H1 (cell line): ENCODE data around the gene CACNA1E. TPM values are rescaled to one million over a fixed set of nuclear protein-coding genes. Genes with fewer than 3 reads are reported as not detected.

Source experiments
- CTCF ChIA-PET: fragments of 300-600 bp; sonication (Branson Sonifier 250); formaldehyde crosslinking; loops from one replicate; lab custom pipeline; 2021; ENCODE audit not compliant: partially characterized antibody; lab: Charles Lee
- POLR2A ChIA-PET: fragments of 300-600 bp; sonication (Branson Sonifier 250); formaldehyde crosslinking; loops from one replicate; lab custom pipeline; 2021; ENCODE audit warnings: inconsistent platforms; ENCODE audit not compliant: partially characterized antibody; lab: Charles Lee
- DNase-seq, 2 experiments: peaks; one replicate each; pipeline versions ENCODE4 v3.0.0 to v3.0.0-alpha.2; 2010 to 2022; ENCODE audit warnings: low spot score in 2 of 2, low read depth in 1 of 2, mixed read lengths in 1 of 2
- FAIRE-seq: peaks from 2 replicates; lab custom pipeline; 2011; peaks lifted over from hg19 to GRCh38; lab: Jason Lieb, UNC
- H2AFZ ChIP-seq: 2 replicates; pipeline ENCODE4 v1.8.1; 2012; ENCODE audit warnings: low read length, inconsistent platforms
- H2AK5ac ChIP-seq: 2 replicates; pipeline ENCODE4 v1.6.1; 2013; ENCODE audit warnings: low read depth, low read length
- H2BK120ac ChIP-seq: replicated peaks from 2 replicates; pipeline ENCODE3; 2013; ENCODE audit warnings: low read depth, low read length, inconsistent platforms
- H2BK12ac ChIP-seq: 2 replicates; pipeline ENCODE4 v1.6.1; 2013; ENCODE audit warnings: low read depth, low read length
- H2BK15ac ChIP-seq: 2 replicates; pipeline ENCODE4 v1.6.1; 2013; ENCODE audit warnings: low read length
- H2BK20ac ChIP-seq: 2 replicates; pipeline ENCODE4 v1.6.1; 2013; ENCODE audit warnings: low read length
- H2BK5ac ChIP-seq: 2 replicates; pipeline ENCODE4 v1.6.1; 2013; ENCODE audit warnings: low read depth, low read length
- H3K14ac ChIP-seq: 2 replicates; pipeline ENCODE4 v1.6.1; 2013; ENCODE audit warnings: inconsistent platforms; ENCODE audit not compliant: insufficient read length
- H3K18ac ChIP-seq: 2 replicates; pipeline ENCODE4 v1.6.1; 2013; ENCODE audit warnings: low read length; ENCODE audit errors: extremely low read depth
- H3K23ac ChIP-seq: 2 replicates; pipeline ENCODE4 v1.6.1; 2013; ENCODE audit warnings: inconsistent platforms; ENCODE audit not compliant: insufficient read length
- H3K23me2 ChIP-seq: 2 replicates; pipeline ENCODE4 v1.6.1; 2013; ENCODE audit warnings: low read depth, low read length
- H3K27ac ChIP-seq: 2 replicates; pipeline ENCODE4 v1.6.1; 2011; ENCODE audit warnings: low read depth, low read length, inconsistent platforms
- H3K27me3 ChIP-seq, 4 experiments: replicated peaks in 1 of 4; 1 replicate in 1 of 4; 2 replicates in 3 of 4; pipeline versions ENCODE4 v1.6.1 to v1.8.1; 2011 to 2013; ENCODE audit warnings: low read length in 3 of 4, mild to moderate bottlenecking in 3 of 4, inconsistent platforms in 2 of 4, mixed read lengths in 2 of 4, moderate library complexity in 1 of 4; ENCODE audit not compliant: control insufficient read depth in 3 of 4, insufficient read depth in 3 of 4; ENCODE audit errors: extremely low read depth in 1 of 4
- H3K36me3 ChIP-seq, 4 experiments: 2 replicates each; pipeline versions ENCODE4 v1.6.1 to v1.8.1; 2011 to 2013; ENCODE audit warnings: mild to moderate bottlenecking in 4 of 4, low read length in 3 of 4, moderate library complexity in 2 of 4, control low read depth in 1 of 4, inconsistent platforms in 1 of 4; ENCODE audit not compliant: insufficient read depth in 4 of 4, control insufficient read depth in 2 of 4
- H3K4ac ChIP-seq: replicated peaks from 2 replicates; pipeline ENCODE3; 2013; ENCODE audit warnings: low read length, low read depth, mixed read lengths, inconsistent platforms; ENCODE audit not compliant: insufficient read length
- H3K4me1 ChIP-seq, 4 experiments: replicated peaks in 1 of 4; 1 replicate in 1 of 4; 2 replicates in 3 of 4; pipeline versions ENCODE4 v1.6.1 to v1.8.1; 2011 to 2013; ENCODE audit warnings: low read length in 3 of 4, inconsistent platforms in 2 of 4, mixed read lengths in 1 of 4; ENCODE audit not compliant: insufficient read depth in 4 of 4, control insufficient read depth in 3 of 4
- H3K4me2 ChIP-seq, 2 experiments: 2 replicates each; pipeline versions ENCODE4 v1.6.1 to v1.8.1; 2011 to 2013; ENCODE audit warnings: low read depth in 2 of 2, low read length in 2 of 2, control low read depth in 1 of 2, inconsistent platforms in 1 of 2, mild to moderate bottlenecking in 1 of 2; ENCODE audit not compliant: insufficient read depth in 1 of 2
- H3K4me3 ChIP-seq, 4 experiments: fragments of 200-600, 300-600 bp in 1 of 4; sonication (generic), shearing (Covaris generic), sonication (Bioruptor Twin) in 1 of 4; 2 replicates each; pipeline versions ENCODE4 v1.5.1 to v1.8.1; 2011 to 2016; ENCODE audit warnings: low read length in 4 of 4, low read depth in 3 of 4, control low read depth in 2 of 4, inconsistent platforms in 2 of 4, mild to moderate bottlenecking in 2 of 4, mixed read lengths in 1 of 4, moderate library complexity in 1 of 4; ENCODE audit not compliant: insufficient read depth in 2 of 4; ENCODE audit errors: extremely low read depth in 1 of 4
- H3K56ac ChIP-seq: replicated peaks from 2 replicates; pipeline ENCODE3; 2013; ENCODE audit warnings: low read depth, mild to moderate bottlenecking, mixed read lengths, low read length, inconsistent platforms; ENCODE audit not compliant: insufficient read length
- H3K79me1 ChIP-seq: 2 replicates; pipeline ENCODE4 v1.6.1; 2013; ENCODE audit warnings: low read depth, low read length, control low read depth
- H3K79me2 ChIP-seq, 2 experiments: 2 replicates each; pipeline versions ENCODE4 v1.6.1 to v1.8.1; 2012 to 2013; ENCODE audit warnings: low read length in 2 of 2, mild to moderate bottlenecking in 2 of 2, inconsistent platforms in 1 of 2; ENCODE audit not compliant: insufficient read depth in 2 of 2, control insufficient read depth in 1 of 2
- H3K9ac ChIP-seq, 4 experiments: replicated peaks in 1 of 4; 1 replicate in 1 of 4; 2 replicates in 3 of 4; pipeline versions ENCODE4 v1.6.1 to v1.8.1; 2011 to 2013; ENCODE audit warnings: low read depth in 3 of 4, low read length in 3 of 4, control low read depth in 2 of 4, mild to moderate bottlenecking in 2 of 4, moderate library complexity in 2 of 4, inconsistent platforms in 1 of 4; ENCODE audit errors: extremely low read depth in 1 of 4
- H3K9me3 ChIP-seq, 2 experiments: 2 replicates each; pipeline versions ENCODE4 v1.6.1 to v1.8.1; 2012 to 2013; ENCODE audit warnings: mild to moderate bottlenecking in 2 of 2, moderate library complexity in 2 of 2, control low read depth in 1 of 2, inconsistent platforms in 1 of 2, low read depth in 1 of 2, low read length in 1 of 2, mixed read lengths in 1 of 2; ENCODE audit not compliant: insufficient read depth in 2 of 2
- H4K20me1 ChIP-seq, 2 experiments: replicated peaks in 1 of 2; 2 replicates each; pipeline versions ENCODE3 to v1.8.1; 2011 to 2013; ENCODE audit warnings: inconsistent platforms in 2 of 2, low read length in 2 of 2, mild to moderate bottlenecking in 1 of 2; ENCODE audit not compliant: insufficient read depth in 2 of 2, control insufficient read depth in 1 of 2
- H4K5ac ChIP-seq: 2 replicates; pipeline ENCODE4 v1.6.1; 2013; ENCODE audit warnings: low read length, low read depth, mixed read lengths, inconsistent platforms; ENCODE audit not compliant: insufficient read length
- H4K8ac ChIP-seq: 2 replicates; pipeline ENCODE4 v1.8.0; 2013; ENCODE audit warnings: mild to moderate bottlenecking, moderate library complexity, low read length, inconsistent platforms; ENCODE audit not compliant: insufficient read depth; ENCODE audit errors: extremely low read depth
- H4K91ac ChIP-seq: replicated peaks from 2 replicates; pipeline ENCODE3; 2013; ENCODE audit warnings: low read length, mixed read lengths, inconsistent platforms; ENCODE audit not compliant: insufficient read length
- ASH2L ChIP-seq: fragments of 200-600, 300-600 bp; sonication (generic); IDR thresholded peaks from one replicate; pipeline ENCODE4 v1.7.1; 2017; ENCODE audit warnings: low read length
- ATF3 ChIP-seq: IDR thresholded peaks from 2 replicates; pipeline ENCODE4 v1.6.1; 2011; ENCODE audit warnings: low read depth, mild to moderate bottlenecking, low read length; ENCODE audit not compliant: insufficient read depth
- BRCA1 ChIP-seq: IDR thresholded peaks from 2 replicates; pipeline ENCODE4 v1.6.1; 2012; ENCODE audit warnings: low read depth, low read length, improper control_type of control experiment
- CREB1 ChIP-seq: IDR thresholded peaks from 2 replicates; pipeline ENCODE4 v1.6.1; 2012; ENCODE audit warnings: inconsistent platforms
- EGR1 ChIP-seq: IDR thresholded peaks from 2 replicates; pipeline ENCODE4 v1.6.1; 2011; ENCODE audit warnings: low read depth, low read length, borderline replicate concordance
- KDM1A ChIP-seq: fragments of 200-600, 300-600 bp; sonication (generic); IDR thresholded peaks from 2 replicates; pipeline ENCODE4 v1.7.1; 2016; ENCODE audit warnings: mild to moderate bottlenecking, low read length, borderline replicate concordance
- KDM4A ChIP-seq: IDR thresholded peaks from one replicate; pipeline ENCODE4 v1.7.1; 2012; ENCODE audit warnings: low read depth, mild to moderate bottlenecking, moderate library complexity, low read length, inconsistent platforms; ENCODE audit not compliant: severe bottlenecking
- KDM5A ChIP-seq: fragments of 200-600 bp; IDR thresholded peaks from 2 replicates; pipeline ENCODE4 v1.7.1; 2012; ENCODE audit warnings: mild to moderate bottlenecking, low read length, inconsistent platforms, mixed read lengths
- MAFK ChIP-seq: IDR thresholded peaks from 2 replicates; pipeline ENCODE4 v1.6.1; 2012; ENCODE audit warnings: low read depth, mild to moderate bottlenecking, improper control_type of control experiment, low read length
- NANOG ChIP-seq: IDR thresholded peaks from 2 replicates; pipeline ENCODE4 v1.6.1; 2011; ENCODE audit warnings: low read length, low read depth, mild to moderate bottlenecking, inconsistent platforms; ENCODE audit not compliant: insufficient read depth, poor library complexity, severe bottlenecking
- POLR2A ChIP-seq, 2 experiments: IDR thresholded peaks; 1 replicate in 1 of 2; 2 replicates in 1 of 2; pipeline ENCODE4 v1.6.1; 2011; ENCODE audit warnings: low read depth in 2 of 2, low read length in 2 of 2, mild to moderate bottlenecking in 2 of 2; ENCODE audit errors: control extremely low read depth in 1 of 2
- POU5F1 ChIP-seq: IDR thresholded peaks from 2 replicates; pipeline ENCODE4 v1.6.1; 2011; ENCODE audit warnings: low read depth, mild to moderate bottlenecking, low read length, moderate library complexity
- RFX5 ChIP-seq: IDR thresholded peaks from 2 replicates; pipeline ENCODE4 v1.6.1; 2011; ENCODE audit warnings: low read depth, low read length, improper control_type of control experiment, borderline replicate concordance
- RXRA ChIP-seq: IDR thresholded peaks from 2 replicates; pipeline ENCODE4 v1.6.1; 2011; ENCODE audit warnings: low read depth, mild to moderate bottlenecking, low read length, moderate library complexity; ENCODE audit not compliant: insufficient read depth
- ZNF274 ChIP-seq: IDR thresholded peaks from 2 replicates; pipeline ENCODE4 v1.7.0; 2012; ENCODE audit warnings: low read length, borderline replicate concordance; ENCODE audit errors: extremely low read depth
- WGBS, 2 experiments: shearing (Covaris generic) in 1 of 2; methylation state at CpG; one replicate each; pipeline versions ENCODE4 v1.1.6 to v1.1.7; 2013 to 2015; ENCODE audit warnings: low lambda C conversion rate in 2 of 2, mixed read lengths in 2 of 2, inconsistent platforms in 1 of 2, low coverage in 1 of 2, missing lambda C conversion rate in 1 of 2; ENCODE audit not compliant: insufficient replicate concordance in 2 of 2, insufficient coverage in 1 of 2, insufficient read length in 1 of 2; ENCODE audit errors: extremely low coverage in 1 of 2, missing lambda C conversion rate in 1 of 2; 5-methylcytosine and 5-hydroxymethylcytosine counted together
- polyA plus RNA-seq, 7 experiments: library from polyadenylated mRNA; depleted of rRNA in 3 of 7; stranded (reverse) in 5 of 7; unstranded in 2 of 7; fragments of >200 nt in 5 of 7; fragments of 200-250 nt in 2 of 7; gene quantifications; 1 replicate in 5 of 7; 2 replicates in 1 of 7; 4 replicates in 1 of 7; pipeline versions ENCODE4 v1.2.1 to v1.2.3, GENCODE V29; 2011 to 2013; ENCODE audit warnings: missing spikeins in 2 of 7, mixed read lengths in 2 of 7
- total RNA-seq: library from RNA; stranded (reverse); fragmentation: NEBNext Ultra II Directional; extraction: Animal tissue kit (Norgen Biotek cat#: 25700); gene quantifications from 2 replicates; pipeline ENCODE4 v1.2.1, GENCODE V29; 2021

Gene CACNA1E
- total and polyA plus RNA-seq, 2 of the 8 experiments (the other 6 are each of a cell fraction or from before 2014, with no cell fraction given) = 0.98 to 1.3 TPM

- no peak overlapping the region for H3K27ac ChIP-seq
- H3K27me3 ChIP-seq = no peaks in the 10 kb centered on the region
- H3K79me2 ChIP-seq = no peaks in the 10 kb centered on the region
- H4K8ac ChIP-seq = no peak overlapping the region
- H2BK120ac ChIP-seq = no peak overlapping the region
- H3K18ac ChIP-seq = no peak overlapping the region
- no peak overlapping the region for H2BK15ac ChIP-seq
- no peak overlapping the region for H2AFZ ChIP-seq
- no peak overlapping the region for H3K23ac ChIP-seq
- H3K4me1 ChIP-seq = no peaks in the 10 kb centered on the region; a peak in 3 of 7 replicates
- H2BK5ac ChIP-seq = no peak overlapping the region
- 91% methylated on average over 4 of the region's 4 CpGs; no CpG with 5 or more reads in 1 of the 2 experiments for WGBS, 2 experiments
- no peak overlapping the region for H3K4ac ChIP-seq
- no peak overlapping the region for H2BK20ac ChIP-seq
- H3K14ac ChIP-seq = no peak overlapping the region
- CTCF ChIA-PET = interaction anchor here (0.9 to 1.2 kb wide), 2 partner anchors 11 to 16 kb away, joined by 3 to 4 read pairs; no protein-coding TSS in a partner anchor
- DNase-seq (no peak), FAIRE-seq (no peak)
- no peaks in the 10 kb centered on the region; the same call in 1 of the 2 replicates for H3K23me2 ChIP-seq
- H2BK12ac ChIP-seq = no peak overlapping the region
- H3K9ac ChIP-seq = no peak overlapping the region
- H3K36me3 ChIP-seq = no peaks in the 10 kb centered on the region
- no peak overlapping the region for H3K4me3 ChIP-seq
- no peak overlapping the region for H3K4me2 ChIP-seq
- POLR2A ChIA-PET = no interaction called here
- H4K91ac ChIP-seq = no peak overlapping the region
- no peak overlapping the region for H4K5ac ChIP-seq
- no peak overlapping the region for H3K56ac ChIP-seq
- no peaks in the 10 kb centered on the region for H3K79me1 ChIP-seq
- no peak overlapping the region for H2AK5ac ChIP-seq
- no peaks in the 10 kb centered on the region for H4K20me1 ChIP-seq
- H3K9me3 ChIP-seq = peaks cover 0 to 3% of the 10 kb centered on the region in 2 experiments; a peak in 1 of 4 replicates
- no peak for TF ChIP-seq CREB1
- no peak for TF ChIP-seq POLR2A (IDR thresholded peaks at IDR 0.05; ENCODE audit: control extremely low read depth in 1 of 2, low read depth in 2 of 2, low read length in 2 of 2)
- no peak for TF ChIP-seq KDM1A
- TF ChIP-seq NANOG = no peak
- no peak for TF ChIP-seq MAFK
- no peak for TF ChIP-seq KDM4A
- no peak for TF ChIP-seq RXRA
- no peak for TF ChIP-seq POU5F1
- TF ChIP-seq ZNF274 = no peak
- TF ChIP-seq EGR1 = no peak
- no peak for TF ChIP-seq RFX5
- TF ChIP-seq ASH2L = no peak
- TF ChIP-seq ATF3 = no peak
- no peak for TF ChIP-seq KDM5A
- no peak for TF ChIP-seq BRCA1
These were observed 79.1 kb downstream of the CACNA1E start for GRCh38 chr1:181562395-181562794.
